ENCODE results near the gene SERPINI1. TPM values are rescaled to one million over a fixed set of nuclear protein-coding genes. Genes with fewer than 3 reads are reported as not detected.

Gene SERPINI1
- total and polyA plus RNA-seq, 4 donors, result 8.9 to 13.8 (median 12.7) TPM

GRCh38 chr3:167854846-167855245 is 119.3 kb downstream of the SERPINI1 start:
- H3K4me3 ChIP-seq (ENCODE audit: low read length in 2 of 2), result no peak overlapping the region
- H3K27me3 ChIP-seq (ENCODE audit: control insufficient read depth in 1 of 2, insufficient read depth in 2 of 2, low read length in 1 of 2), result no peaks in the 10 kb centered on the region
- H3K4me1 ChIP-seq (ENCODE audit: control insufficient read depth in 1 of 2, insufficient read depth in 2 of 2, low read length in 2 of 2), result no peaks in the 10 kb centered on the region
- no peaks in the 10 kb centered on the region for H3K9me3 ChIP-seq (ENCODE audit: control insufficient read depth, low read length)
- no peak overlapping the region for H3K27ac ChIP-seq (ENCODE audit: low read depth in 1 of 2, low read length in 2 of 2)
- intact Hi-C loops (cut with DNase I), result no loop called here
- peaks cover 0 to 2% of the 10 kb centered on the region in 2 donors for H3K36me3 ChIP-seq (ENCODE audit: control insufficient read depth in 1 of 2, insufficient read depth in 2 of 2, low read length in 1 of 2)
- no peak for DNase-seq
- no peak for ATAC-seq (ENCODE audit: low FRiP score)

DNA sequence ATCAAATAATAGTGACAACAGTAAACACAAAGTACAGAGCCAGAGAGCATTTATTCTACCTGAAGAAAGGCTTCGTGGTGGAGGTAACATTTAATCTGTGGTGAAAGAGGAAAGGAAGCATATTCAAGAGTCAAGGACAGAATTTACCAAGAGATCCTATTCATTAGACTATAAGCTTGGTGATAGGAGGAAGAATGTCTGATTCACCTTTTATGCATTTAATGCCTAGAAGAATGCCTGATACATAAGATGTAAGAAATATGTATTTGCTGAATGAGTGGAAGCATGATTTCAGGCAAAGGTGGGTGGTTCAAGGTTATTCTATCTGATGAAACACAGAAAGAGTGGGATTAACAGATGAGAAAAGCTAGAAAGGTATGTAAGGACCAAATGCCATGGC is 119.8 kb downstream of the SERPINI1 start:
- WGBS, 2 donors, result 65 to 73% methylated on average over 1 of the region's 1 CpG
- Histone ChIP-seq H3K27me3 (ENCODE audit: control insufficient read depth in 1 of 2, insufficient read depth in 2 of 2, low read length in 1 of 2) (no peaks in the 10 kb centered on the region), H3K27ac (ENCODE audit: low read depth in 1 of 2, low read length in 2 of 2) (no peak overlapping the region), H3K4me3 (ENCODE audit: low read length in 2 of 2) (no peak overlapping the region), H3K9me3 (ENCODE audit: control insufficient read depth, low read length) (no peaks in the 10 kb centered on the region), H3K4me1 (ENCODE audit: control insufficient read depth in 1 of 2, insufficient read depth in 2 of 2, low read length in 2 of 2) (no peaks in the 10 kb centered on the region), H3K36me3 (ENCODE audit: control insufficient read depth in 1 of 2, insufficient read depth in 2 of 2, low read length in 1 of 2) (peaks cover 0 to 2% of the 10 kb centered on the region in 2 donors)
- DNase-seq, result no peak
- intact Hi-C loops (cut with DNase I), result no loop called here
- no peak for ATAC-seq (ENCODE audit: low FRiP score)

- intact Hi-C loops (cut with DNase I), result no loop called here
- Histone ChIP-seq H3K36me3 (ENCODE audit: control insufficient read depth in 1 of 2, insufficient read depth in 2 of 2, low read length in 1 of 2) (peaks cover 0 to 2% of the 10 kb centered on the region in 2 donors), H3K4me1 (ENCODE audit: control insufficient read depth in 1 of 2, insufficient read depth in 2 of 2, low read length in 2 of 2) (no peaks in the 10 kb centered on the region), H3K9me3 (ENCODE audit: control insufficient read depth, low read length) (no peaks in the 10 kb centered on the region), H3K4me3 (ENCODE audit: low read length in 2 of 2) (no peak overlapping the region), H3K27ac (ENCODE audit: low read depth in 1 of 2, low read length in 2 of 2) (no peak overlapping the region), H3K27me3 (ENCODE audit: control insufficient read depth in 1 of 2, insufficient read depth in 2 of 2, low read length in 1 of 2) (no peaks in the 10 kb centered on the region)
- DNase-seq (no peak), ATAC-seq (ENCODE audit: low FRiP score) (no peak)
- WGBS, 2 donors, result 94 to 100% methylated on average over 2 of the region's 2 CpGs
These were observed 123.3 kb downstream of the SERPINI1 start for GRCh38 chr3:167858865-167859264.

DNA sequence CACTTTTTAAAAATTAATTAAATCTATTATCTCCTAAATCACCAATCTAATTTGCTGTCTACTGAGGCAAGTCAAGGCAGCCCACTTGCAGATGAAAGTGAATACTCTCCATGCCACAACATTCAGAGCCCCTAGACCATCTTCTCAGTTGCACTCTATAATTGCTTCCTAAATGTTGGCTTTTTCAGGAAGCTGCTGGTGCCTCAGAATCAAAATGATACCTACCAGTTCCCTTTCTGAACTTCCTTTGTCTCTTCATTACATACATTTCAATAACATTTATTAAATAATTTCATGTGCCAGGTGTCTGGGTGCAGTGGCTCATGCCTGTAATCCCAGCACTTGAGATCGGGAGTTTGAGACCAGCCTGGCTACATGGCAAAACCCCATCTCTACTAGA is 124.1 kb downstream of the SERPINI1 start:
- no peak for ATAC-seq (ENCODE audit: low FRiP score)
- H3K4me1 ChIP-seq (ENCODE audit: control insufficient read depth in 1 of 2, insufficient read depth in 2 of 2, low read length in 2 of 2), result no peaks in the 10 kb centered on the region
- H3K4me3 ChIP-seq (ENCODE audit: low read length in 2 of 2), result no peak overlapping the region
- H3K36me3 ChIP-seq (ENCODE audit: control insufficient read depth in 1 of 2, insufficient read depth in 2 of 2, low read length in 1 of 2), result peaks cover 0 to 2% of the 10 kb centered on the region in 2 donors
- 77 to 91% methylated on average over 1 of the region's 1 CpG for WGBS, 2 donors
- intact Hi-C loops (cut with DNase I), result no loop called here
- DNase-seq, result no peak
- no peaks in the 10 kb centered on the region for H3K27me3 ChIP-seq (ENCODE audit: control insufficient read depth in 1 of 2, insufficient read depth in 2 of 2, low read length in 1 of 2)
- no peak overlapping the region for H3K27ac ChIP-seq (ENCODE audit: low read depth in 1 of 2, low read length in 2 of 2)
- H3K9me3 ChIP-seq (ENCODE audit: control insufficient read depth, low read length), result no peaks in the 10 kb centered on the region

GRCh38 chr3:167861649-167862048 is 126.1 kb downstream of the SERPINI1 start:
- DNase-seq (no peak), ATAC-seq (ENCODE audit: low FRiP score) (no peak)
- 82 to 84% methylated on average over 3 of the region's 3 CpGs for WGBS, 2 donors
- Histone ChIP-seq H3K27ac (ENCODE audit: low read depth in 1 of 2, low read length in 2 of 2) (no peak overlapping the region), H3K4me1 (ENCODE audit: control insufficient read depth in 1 of 2, insufficient read depth in 2 of 2, low read length in 2 of 2) (no peaks in the 10 kb centered on the region), H3K36me3 (ENCODE audit: control insufficient read depth in 1 of 2, insufficient read depth in 2 of 2, low read length in 1 of 2) (no peaks in the 10 kb centered on the region), H3K27me3 (ENCODE audit: control insufficient read depth in 1 of 2, insufficient read depth in 2 of 2, low read length in 1 of 2) (no peaks in the 10 kb centered on the region), H3K9me3 (ENCODE audit: control insufficient read depth, low read length) (no peaks in the 10 kb centered on the region), H3K4me3 (ENCODE audit: low read length in 2 of 2) (no peak overlapping the region)
- intact Hi-C loops (cut with DNase I), result no loop called here

- Histone ChIP-seq H3K27ac (ENCODE audit: low read depth in 1 of 2, low read length in 2 of 2) (no peak overlapping the region), H3K36me3 (ENCODE audit: control insufficient read depth in 1 of 2, insufficient read depth in 2 of 2, low read length in 1 of 2) (no peaks in the 10 kb centered on the region), H3K4me1 (ENCODE audit: control insufficient read depth in 1 of 2, insufficient read depth in 2 of 2, low read length in 2 of 2) (no peaks in the 10 kb centered on the region), H3K9me3 (ENCODE audit: control insufficient read depth, low read length) (no peaks in the 10 kb centered on the region), H3K4me3 (ENCODE audit: low read length in 2 of 2) (no peak overlapping the region), H3K27me3 (ENCODE audit: control insufficient read depth in 1 of 2, insufficient read depth in 2 of 2, low read length in 1 of 2) (no peaks in the 10 kb centered on the region)
- ATAC-seq (ENCODE audit: low FRiP score) (no peak), DNase-seq (no peak)
- 75 to 76% methylated on average over 6 of the region's 6 CpGs for WGBS, 2 donors
- intact Hi-C loops (cut with DNase I), result no loop called here
These were observed 126.7 kb downstream of the SERPINI1 start for GRCh38 chr3:167862104-167862730.

- DNase-seq (peak in 1 of 2 donors; percentile 31), ATAC-seq (ENCODE audit: low FRiP score) (peak; percentile 22)
- WGBS, 2 donors, result 95 to 96% methylated on average over 9 of the region's 9 CpGs
- Histone ChIP-seq H3K27ac (ENCODE audit: low read depth in 1 of 2, low read length in 2 of 2) (no peak overlapping the region), H3K36me3 (ENCODE audit: control insufficient read depth in 1 of 2, insufficient read depth in 2 of 2, low read length in 1 of 2) (no peaks in the 10 kb centered on the region), H3K27me3 (ENCODE audit: control insufficient read depth in 1 of 2, insufficient read depth in 2 of 2, low read length in 1 of 2) (no peaks in the 10 kb centered on the region), H3K4me1 (ENCODE audit: control insufficient read depth in 1 of 2, insufficient read depth in 2 of 2, low read length in 2 of 2) (no peaks in the 10 kb centered on the region), H3K4me3 (ENCODE audit: low read length in 2 of 2) (no peak overlapping the region), H3K9me3 (ENCODE audit: control insufficient read depth, low read length) (no peaks in the 10 kb centered on the region)
- intact Hi-C loops (cut with DNase I), result no loop called here
These were observed 128.5 kb downstream of the SERPINI1 start for GRCh38 chr3:167863811-167864551.

- H3K4me3 ChIP-seq (ENCODE audit: low read length in 2 of 2), result no peak overlapping the region
- intact Hi-C loops (cut with DNase I), result no loop called here
- H3K27me3 ChIP-seq (ENCODE audit: control insufficient read depth in 1 of 2, insufficient read depth in 2 of 2, low read length in 1 of 2), result no peaks in the 10 kb centered on the region
- WGBS, 2 donors, result 37 to 54% methylated on average over 1 of the region's 1 CpG
- no peak overlapping the region for H3K27ac ChIP-seq (ENCODE audit: low read depth in 1 of 2, low read length in 2 of 2)
- ATAC-seq (ENCODE audit: low FRiP score) (no peak), DNase-seq (peak in 1 of 2 donors; percentile 27)
- H3K9me3 ChIP-seq (ENCODE audit: control insufficient read depth, low read length), result no peaks in the 10 kb centered on the region
- H3K36me3 ChIP-seq (ENCODE audit: control insufficient read depth in 1 of 2, insufficient read depth in 2 of 2, low read length in 1 of 2), result no peaks in the 10 kb centered on the region
- no peaks in the 10 kb centered on the region for H3K4me1 ChIP-seq (ENCODE audit: control insufficient read depth in 1 of 2, insufficient read depth in 2 of 2, low read length in 2 of 2)
These were observed 129.0 kb downstream of the SERPINI1 start for GRCh38 chr3:167864552-167864874.

DNA sequence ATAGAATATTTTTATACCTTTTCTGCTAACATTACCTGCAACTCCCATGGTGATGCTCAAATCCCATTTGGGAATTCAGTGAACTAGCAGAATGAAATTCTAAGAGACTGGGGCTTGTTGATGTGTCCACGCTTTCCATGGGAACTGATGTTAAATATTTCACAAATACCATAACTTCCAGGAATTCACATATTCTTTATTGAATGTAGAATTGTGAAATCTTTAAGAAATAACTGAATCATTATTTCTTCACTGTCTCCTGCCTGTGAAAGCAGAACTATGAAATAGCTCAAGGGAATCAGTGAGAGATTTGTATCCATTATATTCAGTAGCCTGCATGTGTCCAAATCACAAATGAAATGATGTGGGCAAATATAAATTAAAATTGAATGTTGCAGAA is 130.8 kb downstream of the SERPINI1 start:
- no peak overlapping the region for H3K27ac ChIP-seq (ENCODE audit: low read depth in 1 of 2, low read length in 2 of 2)
- no peaks in the 10 kb centered on the region for H3K36me3 ChIP-seq (ENCODE audit: control insufficient read depth in 1 of 2, insufficient read depth in 2 of 2, low read length in 1 of 2)
- H3K27me3 ChIP-seq (ENCODE audit: control insufficient read depth in 1 of 2, insufficient read depth in 2 of 2, low read length in 1 of 2), result no peaks in the 10 kb centered on the region
- ATAC-seq (ENCODE audit: low FRiP score) (no peak), DNase-seq (no peak)
- no peaks in the 10 kb centered on the region for H3K4me1 ChIP-seq (ENCODE audit: control insufficient read depth in 1 of 2, insufficient read depth in 2 of 2, low read length in 2 of 2)
- 80 to 88% methylated on average over 1 of the region's 1 CpG for whole genome bisulfite sequencing, 2 donors
- no peaks in the 10 kb centered on the region for H3K9me3 ChIP-seq (ENCODE audit: control insufficient read depth, low read length)
- H3K4me3 ChIP-seq (ENCODE audit: low read length in 2 of 2), result no peak overlapping the region
- intact Hi-C loops (cut with DNase I), result no loop called here

Data from aorta (tissue), 5 donors.